HG03175 (cell line): ENCODE data around the gene CFL1.
"Not testable (repeated sequence)": the region's sequence is repeated elsewhere in the genome, so short reads cannot be mapped to it uniquely, and the experiment has no call there.

Experiments
- ATAC-seq: cut with Tn5 transposase; IDR thresholded peaks from one replicate; pipeline ENCODE4 v1.9.1; 2021; ENCODE audit warnings: mild to moderate bottlenecking, moderate library complexity; ENCODE audit not compliant: unreplicated experiment

CFL1 gene

GRCh38 chr11:65859812-65860277, 1.9 kb upstream of the CFL1 start:
- no peak for ATAC-seq

DNA sequence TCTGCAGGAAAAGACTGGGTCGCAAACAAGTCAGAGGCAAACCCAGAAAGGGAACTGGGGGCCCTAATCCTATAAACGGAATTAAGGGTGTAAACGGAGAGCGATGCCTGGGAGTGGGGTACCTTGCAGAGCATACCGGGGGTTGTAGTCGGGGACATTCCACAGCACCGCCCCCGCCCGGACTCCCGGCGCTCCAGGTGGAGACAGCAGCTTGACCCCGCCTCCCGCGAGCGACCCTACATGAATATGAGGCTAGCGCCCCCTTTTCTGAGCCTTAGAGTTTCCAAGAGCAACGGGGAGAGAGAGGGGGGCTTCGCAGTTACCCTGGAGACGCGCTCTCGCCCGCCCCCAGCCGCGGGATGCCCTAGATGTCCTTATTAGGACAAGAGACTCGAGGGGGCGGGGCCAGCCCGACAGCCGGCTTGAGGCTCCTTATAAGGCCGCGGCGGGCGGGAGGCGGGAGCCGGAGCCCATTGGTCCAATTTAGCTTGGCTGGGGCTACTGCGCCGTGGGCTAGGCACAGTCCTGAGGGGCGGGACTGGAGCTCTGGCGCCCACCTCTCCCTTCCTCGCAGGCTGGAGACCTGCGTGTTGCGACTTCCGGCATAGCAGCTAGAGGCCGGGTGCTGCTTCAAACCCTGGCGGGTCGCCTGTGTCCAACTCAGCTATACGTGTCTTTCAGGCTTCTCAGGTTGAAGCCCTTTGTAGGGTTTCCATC, 1.3 kb upstream of the CFL1 start:
- peak; percentile 54 for ATAC-seq

DNA sequence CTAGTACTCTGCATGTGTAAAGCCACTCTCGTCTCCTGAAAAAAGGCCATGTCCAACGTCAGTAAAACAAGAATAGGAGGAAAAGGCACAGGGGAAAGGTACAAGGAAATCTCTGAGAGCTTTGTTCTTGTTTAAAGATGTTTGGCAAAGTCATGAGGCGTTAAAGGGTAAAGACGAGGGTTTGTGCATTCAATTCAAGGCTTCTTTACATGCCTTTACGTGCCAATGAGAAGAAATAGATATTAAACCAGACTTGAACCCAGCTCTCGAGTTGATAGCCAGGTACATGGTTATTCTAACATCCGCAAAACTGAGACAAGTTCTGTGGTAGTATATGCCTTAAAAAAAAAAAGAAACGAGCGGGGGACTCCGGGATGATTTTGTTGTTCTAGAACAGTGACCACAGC, 704 bp upstream of the CFL1 start:
- ATAC-seq, result no peak

DNA sequence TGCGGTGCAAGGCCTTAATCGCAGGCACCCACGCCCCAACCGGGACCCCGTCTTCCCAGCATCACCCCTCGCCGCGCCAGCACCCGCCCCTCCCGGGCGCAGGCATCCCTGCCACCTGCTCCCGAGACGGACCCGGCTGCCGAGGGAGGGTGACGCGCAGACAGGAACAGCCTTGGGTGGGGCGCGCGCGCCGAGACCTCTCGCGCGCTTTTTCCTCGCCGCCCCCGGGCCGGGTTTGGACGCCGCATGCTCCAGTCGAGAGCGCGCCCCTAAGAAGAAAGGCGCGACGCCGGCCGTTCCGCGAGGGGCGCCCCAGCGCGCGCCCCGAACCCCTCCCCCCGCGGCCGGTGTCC, 504 bp downstream of the CFL1 start:
- ATAC-seq, result no peak

GRCh38 chr11:65856689-65857499, 1.1 kb downstream of the CFL1 start:
- ATAC-seq, result peak; percentile 13

GRCh38 chr11:65855927-65856363, 2.0 kb downstream of the CFL1 start:
- no peak for ATAC-seq

DNA sequence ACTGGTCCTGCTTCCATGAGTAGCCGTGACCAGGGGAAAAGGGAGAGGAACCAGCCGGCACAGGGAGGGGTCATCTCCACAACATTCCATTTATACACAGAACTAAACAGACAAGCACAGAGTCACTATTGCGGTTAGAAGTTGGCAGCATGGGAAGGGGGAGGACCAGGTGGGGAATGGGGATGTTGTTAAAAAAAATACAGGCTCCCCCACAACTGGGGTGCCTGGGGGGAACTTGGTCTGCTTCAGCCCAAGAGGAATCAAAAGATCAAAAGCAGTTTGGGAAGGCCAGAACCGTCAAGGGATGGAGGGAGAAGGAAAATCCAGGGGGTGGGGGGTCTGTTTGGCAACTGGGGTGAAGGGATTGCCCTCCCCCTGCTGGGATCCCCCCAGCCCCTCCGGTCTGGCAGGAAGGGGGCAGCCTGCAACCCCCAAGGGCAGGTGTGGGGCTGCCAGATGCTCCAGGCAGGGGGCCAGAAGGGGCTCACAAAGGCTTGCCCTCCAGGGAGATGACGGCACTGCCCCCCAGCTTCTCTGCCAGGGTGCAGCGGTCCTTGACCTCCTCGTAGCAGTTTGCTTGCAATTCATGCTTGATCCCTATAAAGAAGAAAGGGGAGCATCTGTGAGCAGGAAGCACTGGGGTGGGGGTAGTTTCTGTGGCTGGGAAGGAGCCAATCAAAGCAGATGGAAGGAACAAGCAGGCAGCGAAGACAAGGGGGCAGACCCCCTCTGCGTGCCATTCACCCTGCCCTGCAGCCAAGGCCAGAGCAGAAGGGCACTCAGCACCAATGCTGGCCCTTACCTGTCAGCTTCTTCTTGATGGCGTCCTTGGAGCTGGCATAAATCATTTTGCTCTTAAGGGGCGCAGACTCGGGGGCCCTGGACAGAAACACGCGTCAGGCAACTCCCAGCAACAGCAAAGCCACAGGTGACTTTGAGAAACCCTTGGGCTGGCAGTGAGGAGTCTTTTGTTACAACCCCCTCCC, 2.8 kb downstream of the CFL1 start:
- no peak for ATAC-seq

DNA sequence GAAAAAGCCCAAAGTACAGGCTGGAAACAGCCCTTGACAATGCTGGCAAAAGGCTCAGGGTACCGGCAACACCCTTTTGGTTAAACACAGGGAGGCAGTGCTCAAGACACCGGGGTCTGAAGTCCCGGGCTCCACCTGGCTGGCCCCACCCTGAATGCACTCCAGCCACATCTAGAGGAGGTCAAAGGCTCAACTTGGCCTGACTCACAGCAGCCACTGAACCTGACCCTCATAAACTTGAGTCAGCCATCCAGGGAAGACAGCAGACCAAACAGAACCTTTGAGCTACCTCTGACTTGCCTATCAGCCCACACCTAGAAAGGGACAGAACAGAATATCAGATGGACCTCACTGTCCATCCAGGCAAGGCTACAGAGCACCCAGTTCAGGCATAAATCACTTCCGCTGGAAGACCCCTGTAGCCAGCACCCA, 3.8 kb downstream of the CFL1 start:
- no peak for ATAC-seq

GRCh38 chr11:65853246-65853979, 4.6 kb downstream of the CFL1 start:
- ATAC-seq, result no peak

DNA sequence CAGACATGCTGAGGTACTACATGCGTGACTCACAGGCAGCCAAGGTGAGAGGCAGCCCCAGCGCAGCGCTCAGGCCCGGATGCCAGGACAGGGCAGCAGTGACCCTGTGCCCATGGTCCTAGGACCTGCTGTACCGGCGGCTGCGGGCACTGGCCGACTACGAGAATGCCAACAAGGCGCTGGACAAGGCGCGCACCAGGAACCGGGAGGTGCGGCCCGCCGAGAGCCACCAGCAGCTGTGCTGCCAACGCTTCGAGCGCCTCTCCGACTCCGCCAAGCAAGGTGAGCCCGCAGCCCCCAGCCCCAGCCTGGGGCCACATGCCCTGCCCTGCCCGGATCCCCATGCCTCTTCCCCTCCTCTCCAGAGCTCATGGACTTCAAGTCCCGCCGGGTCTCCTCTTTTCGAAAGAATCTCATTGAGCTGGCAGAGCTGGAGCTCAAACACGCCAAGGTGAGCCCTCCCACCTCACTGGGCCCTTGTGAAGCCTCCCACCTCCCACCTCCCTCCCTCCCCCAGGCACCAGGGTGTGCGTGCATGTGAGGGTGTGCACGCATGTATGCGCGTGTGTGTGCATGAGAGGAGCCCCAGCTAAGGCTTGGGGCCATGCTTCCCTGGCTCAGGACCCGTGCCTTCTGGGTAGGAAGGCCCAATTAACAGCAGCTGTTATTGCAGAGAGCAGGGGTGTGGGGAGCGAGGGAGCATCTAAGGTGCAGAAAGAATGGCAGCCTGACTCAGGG, 5.3 kb downstream of the CFL1 start:
- ATAC-seq, result no peak

DNA sequence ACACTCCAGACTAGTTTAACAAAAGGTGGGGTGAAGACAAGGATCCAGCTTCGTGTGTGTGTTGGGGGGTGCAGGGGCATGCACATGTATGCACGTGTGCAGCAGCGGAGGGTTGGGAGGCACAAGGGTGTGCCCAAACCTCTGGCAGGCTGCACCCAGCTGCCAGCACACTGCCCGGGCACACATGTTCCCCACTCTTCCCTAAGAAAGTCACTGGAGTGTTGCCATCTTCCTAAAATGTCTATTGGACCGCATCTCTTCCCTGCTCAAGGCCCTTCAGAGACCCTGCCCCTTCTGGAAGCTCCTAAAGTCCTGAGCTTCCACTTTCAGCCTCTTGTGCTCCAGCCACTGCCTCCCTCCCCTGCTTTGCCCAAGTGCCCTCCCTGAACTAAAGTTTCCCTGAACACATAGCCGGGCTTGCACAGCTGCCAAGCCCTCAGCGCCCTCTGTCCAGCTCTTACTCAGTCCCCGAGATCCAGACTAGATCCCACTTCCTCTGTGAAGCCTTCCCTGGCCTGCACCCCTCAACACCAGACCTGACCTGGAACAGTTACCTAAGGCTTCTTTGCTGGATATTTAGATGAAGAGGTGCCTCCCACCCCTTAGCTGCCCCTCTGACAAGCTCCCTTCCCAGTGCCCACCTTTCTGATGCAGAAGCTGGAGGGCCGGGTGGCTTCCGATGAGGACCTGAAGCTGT, 6.0 kb downstream of the CFL1 start:
- ATAC-seq, result no peak

- ATAC-seq, result no peak
Observed at GRCh38 chr11:65851083-65851579, 6.8 kb downstream of the CFL1 start.

DNA sequence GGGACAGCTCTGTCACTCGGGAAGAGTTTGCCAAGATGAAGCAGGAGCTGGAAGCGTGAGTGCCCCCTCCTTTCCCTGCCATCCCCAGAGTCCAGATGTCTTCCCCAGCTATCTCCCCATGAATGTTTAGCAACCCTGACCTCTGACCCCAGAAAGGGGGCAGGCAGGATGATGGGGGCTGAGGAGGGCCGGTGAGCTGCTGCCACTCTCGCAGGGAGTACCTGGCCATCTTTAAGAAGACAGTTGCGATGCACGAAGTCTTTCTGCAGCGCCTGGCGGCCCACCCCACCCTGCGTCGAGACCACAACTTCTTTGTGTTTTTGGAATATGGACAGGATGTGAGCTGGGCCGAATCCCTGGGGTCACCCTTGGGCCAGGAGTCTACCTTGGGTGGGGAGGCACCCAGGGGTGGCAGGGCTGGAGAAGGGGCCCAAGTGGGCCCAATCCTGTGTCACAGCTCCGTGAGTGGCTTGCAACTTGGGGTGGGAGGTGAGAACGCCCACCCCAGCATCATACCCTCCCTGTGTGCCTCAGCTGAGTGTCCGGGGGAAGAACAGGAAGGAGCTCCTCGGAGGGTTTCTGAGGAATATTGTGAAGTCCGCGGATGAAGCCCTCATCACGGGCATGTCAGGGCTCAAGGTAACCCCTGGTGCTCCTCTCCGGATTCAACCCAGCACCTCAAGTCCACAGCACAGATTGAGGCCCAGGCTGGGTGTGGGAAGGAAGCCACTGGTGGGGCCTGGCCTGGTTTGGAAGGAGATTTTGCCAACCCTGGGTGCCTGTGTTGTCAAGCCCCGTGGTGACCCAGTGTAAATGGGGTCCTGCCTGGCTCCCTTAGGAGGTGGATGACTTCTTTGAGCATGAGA, 7.5 kb downstream of the CFL1 start:
- ATAC-seq, result no peak

- no peak for ATAC-seq
Observed at GRCh38 chr11:65849771-65850216, 8.2 kb downstream of the CFL1 start.

DNA sequence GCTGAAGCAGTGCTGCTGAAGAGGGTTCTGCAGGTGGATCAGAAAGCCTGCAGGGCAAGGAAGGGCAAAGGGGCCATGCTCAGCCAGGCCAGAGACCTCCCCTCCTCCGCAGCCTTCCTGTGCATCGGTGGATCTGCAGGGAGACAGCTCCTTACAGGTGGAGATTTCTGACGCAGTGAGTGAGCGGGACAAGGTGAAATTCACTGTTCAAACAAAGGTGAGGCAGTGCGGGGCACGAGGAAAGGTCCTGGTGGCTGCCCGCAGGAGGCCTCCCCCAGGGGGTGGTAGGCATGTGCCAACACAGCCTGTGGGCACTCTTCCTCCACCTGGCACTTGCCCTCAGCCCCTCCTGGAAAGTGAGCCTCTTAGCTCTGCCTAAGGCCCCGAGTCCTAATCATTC, 8.6 kb downstream of the CFL1 start:
- ATAC-seq, result no peak

GRCh38 chr11:65848693-65849092, 9.3 kb downstream of the CFL1 start:
- ATAC-seq, result not testable (repeated sequence)

- no peak for ATAC-seq
Observed at GRCh38 chr11:65847746-65848145, 10.2 kb downstream of the CFL1 start.
